22Rv1 (cell line): ENCODE measurements around the gene FBXO17.

Source experiments
- ZFX ChIP-seq: fragments of 450-650 bp; IDR thresholded peaks from 2 replicates; pipeline ENCODE4 v1.6.1; 2017; ENCODE audit warnings: antibody characterized with exemption, borderline replicate concordance
- TF ChIP-seq, protein P1 (sequence below): fragments of 450-650 bp; IDR thresholded peaks from 2 replicates; pipeline ENCODE4 v1.5.1; 2017; ENCODE audit warnings: mild to moderate bottlenecking

DNA sequence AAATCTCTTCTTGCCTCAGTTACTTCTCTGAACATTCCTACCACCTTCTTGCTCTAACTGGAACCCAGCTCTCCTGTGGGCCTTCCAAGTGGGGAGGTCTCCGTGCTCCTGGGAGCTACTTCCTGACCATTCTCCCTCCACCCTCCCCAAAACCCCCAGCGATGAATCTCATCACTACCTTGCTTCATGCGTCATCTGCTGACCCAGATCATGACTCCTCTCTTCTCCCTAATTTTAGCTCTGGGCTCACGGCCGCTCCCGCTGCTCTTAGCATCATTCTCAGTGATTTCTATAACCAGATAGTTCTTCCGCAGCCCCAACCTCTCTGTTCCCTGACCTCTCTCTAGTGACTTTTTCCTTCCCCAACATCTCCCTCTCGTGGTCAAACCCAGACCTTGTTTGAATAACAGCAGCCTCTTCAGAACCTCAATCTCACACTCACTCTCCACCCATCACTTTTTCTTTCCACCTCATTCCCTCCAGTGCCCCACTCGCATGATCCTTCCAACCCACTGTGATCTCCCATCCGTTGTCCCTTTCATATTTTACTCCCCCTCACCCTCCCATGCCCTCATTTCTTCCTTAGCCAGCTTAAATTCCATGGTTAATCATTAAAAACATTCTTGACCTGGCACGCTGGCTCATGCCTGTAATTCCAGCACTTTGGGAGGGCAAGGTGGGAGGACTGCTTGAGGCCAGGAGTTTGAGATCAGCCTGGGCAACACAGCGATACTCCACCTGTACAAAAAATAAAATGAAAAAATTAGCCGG, 23.0 kb downstream of the FBXO17 start:
- TF ChIP-seq, protein P1, sequence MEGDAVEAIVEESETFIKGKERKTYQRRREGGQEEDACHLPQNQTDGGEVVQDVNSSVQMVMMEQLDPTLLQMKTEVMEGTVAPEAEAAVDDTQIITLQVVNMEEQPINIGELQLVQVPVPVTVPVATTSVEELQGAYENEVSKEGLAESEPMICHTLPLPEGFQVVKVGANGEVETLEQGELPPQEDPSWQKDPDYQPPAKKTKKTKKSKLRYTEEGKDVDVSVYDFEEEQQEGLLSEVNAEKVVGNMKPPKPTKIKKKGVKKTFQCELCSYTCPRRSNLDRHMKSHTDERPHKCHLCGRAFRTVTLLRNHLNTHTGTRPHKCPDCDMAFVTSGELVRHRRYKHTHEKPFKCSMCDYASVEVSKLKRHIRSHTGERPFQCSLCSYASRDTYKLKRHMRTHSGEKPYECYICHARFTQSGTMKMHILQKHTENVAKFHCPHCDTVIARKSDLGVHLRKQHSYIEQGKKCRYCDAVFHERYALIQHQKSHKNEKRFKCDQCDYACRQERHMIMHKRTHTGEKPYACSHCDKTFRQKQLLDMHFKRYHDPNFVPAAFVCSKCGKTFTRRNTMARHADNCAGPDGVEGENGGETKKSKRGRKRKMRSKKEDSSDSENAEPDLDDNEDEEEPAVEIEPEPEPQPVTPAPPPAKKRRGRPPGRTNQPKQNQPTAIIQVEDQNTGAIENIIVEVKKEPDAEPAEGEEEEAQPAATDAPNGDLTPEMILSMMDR = peak; percentile 80
- no peak for TF ChIP-seq ZFX
